ENCODE data around the gene VAMP5. TPM values are rescaled to one million over a fixed set of nuclear protein-coding genes. Genes with fewer than 3 reads are reported as not detected.

The VAMP5 gene
- total and polyA plus RNA-seq, 4 donors = 9.7 to 74.6 (median 40.2) TPM

DNA sequence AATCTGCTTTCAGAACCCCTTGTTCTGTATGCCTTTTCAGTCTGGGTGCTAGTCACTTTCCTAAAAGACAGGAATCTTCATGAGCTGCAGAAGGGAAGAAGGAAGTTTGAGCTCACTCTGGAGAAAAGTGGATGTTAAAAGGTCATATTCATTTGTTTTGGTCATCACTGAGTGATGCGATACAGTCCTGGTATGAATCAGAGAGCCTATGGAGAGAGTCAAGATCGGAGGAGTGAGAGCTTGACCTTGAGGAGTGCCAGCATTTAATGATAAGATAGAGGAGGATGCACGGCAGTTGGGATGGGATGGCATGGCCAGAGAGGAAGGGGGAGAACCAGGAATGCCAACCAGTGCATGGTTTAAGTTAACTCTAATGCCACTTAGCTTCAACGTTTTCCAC is 51.4 kb downstream of the VAMP5 start:
- Histone ChIP-seq H3K36me3 (ENCODE audit: control insufficient read depth in 4 of 4, insufficient read depth in 3 of 4, low read depth in 1 of 4, low read length in 3 of 4) (peaks cover 8 to 70% (median 59%) of the 10 kb centered on the region in 4 donors), H3K27ac (ENCODE audit: low read depth in 1 of 2, low read length in 2 of 2) (no peak overlapping the region), H3K4me3 (ENCODE audit: low read depth in 1 of 3, low read length in 3 of 3) (no peak overlapping the region), H3K27me3 (ENCODE audit: control insufficient read depth in 4 of 4, insufficient read depth in 4 of 4, low read length in 3 of 4) (no peaks in the 10 kb centered on the region), H3K4me1 (ENCODE audit: control insufficient read depth in 4 of 4, insufficient read depth in 4 of 4, low read length in 3 of 4) (no peaks in the 10 kb centered on the region), H3K9me3 (ENCODE audit: control insufficient read depth in 4 of 4, low read length in 3 of 4) (no peaks in the 10 kb centered on the region), H3K9ac (ENCODE audit: low read depth in 1 of 2, low read length in 2 of 2) (no peak overlapping the region)
- no peak for TF ChIP-seq HNF4A (conservative IDR thresholded peaks at IDR 0.05)
- TF ChIP-seq JUND (IDR thresholded peaks at IDR 0.05) = no peak
- TF ChIP-seq EGR1 (IDR thresholded peaks at IDR 0.05; ENCODE audit: low read depth in 2 of 2) = no peak
- TF ChIP-seq FOXA1 (IDR thresholded peaks at IDR 0.05) = no peak
- DNase-seq (ENCODE audit: low spot score) = no peak
- WGBS = 68% methylated on average over 4 of the region's 4 CpGs

DNA sequence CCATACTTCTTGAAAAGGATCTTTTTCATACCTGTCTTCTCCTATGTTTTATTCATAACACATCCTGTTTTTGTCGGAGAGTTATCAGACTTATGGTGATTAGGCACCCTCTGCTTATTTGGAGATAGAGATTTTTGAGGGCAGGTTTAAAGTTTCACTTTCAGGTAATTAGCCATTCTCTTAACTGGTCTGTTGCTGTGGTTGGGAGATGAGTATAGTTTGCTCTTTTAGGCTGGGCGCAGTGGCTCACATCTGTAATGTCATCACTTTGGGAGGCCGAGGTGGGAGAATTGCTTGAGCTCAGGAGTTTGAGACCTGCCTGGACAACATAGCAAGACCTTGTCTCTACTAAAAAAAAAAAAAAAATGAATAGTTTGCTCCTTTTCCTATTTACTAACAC is 58.5 kb downstream of the VAMP5 start:
- 92% methylated on average over 3 of the region's 3 CpGs for WGBS
- TF ChIP-seq HNF4A (conservative IDR thresholded peaks at IDR 0.05) (no peak), SP1 (IDR thresholded peaks at IDR 0.05) (no peak), TAF1 (conservative IDR thresholded peaks at IDR 0.05) (no peak), FOXA2 (IDR thresholded peaks at IDR 0.05) (no peak), HNF4G (IDR thresholded peaks at IDR 0.05) (no peak), EGR1 (IDR thresholded peaks at IDR 0.05; ENCODE audit: low read depth in 2 of 2) (no peak), JUND (IDR thresholded peaks at IDR 0.05) (no peak), NR2F2 (IDR thresholded peaks at IDR 0.05) (no peak), RAD21 (IDR thresholded peaks at IDR 0.05) (no peak)
- TF ChIP-seq, protein P1, sequence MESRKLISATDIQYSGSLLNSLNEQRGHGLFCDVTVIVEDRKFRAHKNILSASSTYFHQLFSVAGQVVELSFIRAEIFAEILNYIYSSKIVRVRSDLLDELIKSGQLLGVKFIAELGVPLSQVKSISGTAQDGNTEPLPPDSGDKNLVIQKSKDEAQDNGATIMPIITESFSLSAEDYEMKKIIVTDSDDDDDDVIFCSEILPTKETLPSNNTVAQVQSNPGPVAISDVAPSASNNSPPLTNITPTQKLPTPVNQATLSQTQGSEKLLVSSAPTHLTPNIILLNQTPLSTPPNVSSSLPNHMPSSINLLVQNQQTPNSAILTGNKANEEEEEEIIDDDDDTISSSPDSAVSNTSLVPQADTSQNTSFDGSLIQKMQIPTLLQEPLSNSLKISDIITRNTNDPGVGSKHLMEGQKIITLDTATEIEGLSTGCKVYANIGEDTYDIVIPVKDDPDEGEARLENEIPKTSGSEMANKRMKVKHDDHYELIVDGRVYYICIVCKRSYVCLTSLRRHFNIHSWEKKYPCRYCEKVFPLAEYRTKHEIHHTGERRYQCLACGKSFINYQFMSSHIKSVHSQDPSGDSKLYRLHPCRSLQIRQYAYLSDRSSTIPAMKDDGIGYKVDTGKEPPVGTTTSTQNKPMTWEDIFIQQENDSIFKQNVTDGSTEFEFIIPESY (IDR thresholded peaks at IDR 0.05) = no peak

More for the DNA sequence above, 58.5 kb downstream of the VAMP5 start:
- no peak overlapping the region for H3K9ac ChIP-seq (ENCODE audit: low read depth in 1 of 2, low read length in 2 of 2)
- no peak for DNase-seq (ENCODE audit: low spot score)
- H3K9me3 ChIP-seq (ENCODE audit: control insufficient read depth in 4 of 4, low read length in 3 of 4) = no peaks in the 10 kb centered on the region
- no peak overlapping the region for H3K4me3 ChIP-seq (ENCODE audit: low read depth in 1 of 3, low read length in 3 of 3)
- no peaks in the 10 kb centered on the region for H3K27me3 ChIP-seq (ENCODE audit: control insufficient read depth in 4 of 4, insufficient read depth in 4 of 4, low read length in 3 of 4)
- H3K4me1 ChIP-seq (ENCODE audit: control insufficient read depth in 4 of 4, insufficient read depth in 4 of 4, low read length in 3 of 4) = no peaks in the 10 kb centered on the region
- no peak overlapping the region for H3K27ac ChIP-seq (ENCODE audit: low read depth in 1 of 2, low read length in 2 of 2)
- peaks cover 17 to 80% (median 66%) of the 10 kb centered on the region in 4 donors for H3K36me3 ChIP-seq (ENCODE audit: control insufficient read depth in 4 of 4, insufficient read depth in 3 of 4, low read depth in 1 of 4, low read length in 3 of 4)

Small RNAs within 50 kb of the gene (small RNA-seq; reads per million reads assigned to genes)
- not detected for gene RN7SL126P

Other genes with a start within 250 kb of the VAMP5 start
- 100 to 1,000 TPM in 1 of 2 donors, 10 to 100 TPM in 1; 58.5 to 101 TPM for gene RETSAT, start 229.9 kb upstream of the VAMP5 start, total RNA-seq
- gene RETSAT, start 229.9 kb upstream of the VAMP5 start, polyA plus RNA-seq = 10 to 100 TPM; 22.8 to 82.9 TPM
- 10 to 100 TPM in 1 of 2 donors, 1 to 10 TPM in 1; 5.5 to 15.8 TPM for gene ELMOD3, start 229.7 kb upstream of the VAMP5 start, total RNA-seq
- gene ELMOD3, start 229.7 kb upstream of the VAMP5 start, polyA plus RNA-seq = 1 to 10 TPM; 6.3 to 9.7 TPM
- gene CAPG, start 174.1 kb upstream of the VAMP5 start, total RNA-seq = 10 to 100 TPM in 1 of 2 donors, 1 to 10 TPM in 1; 4.1 to 19.3 TPM
- gene CAPG, start 174.1 kb upstream of the VAMP5 start, polyA plus RNA-seq = 1 to 10 TPM; 2.7 to 6.3 TPM
- under 1 TPM in 1 of 2 donors, not detected in 1; 0.92 TPM for gene SH2D6, start 165.7 kb upstream of the VAMP5 start, total RNA-seq
- gene SH2D6, start 165.7 kb upstream of the VAMP5 start, polyA plus RNA-seq = under 1 TPM; 0.28 to 0.39 TPM
- gene MAT2A, start 45.3 kb upstream of the VAMP5 start, total RNA-seq = 100 to 1,000 TPM in 1 of 2 donors, 10 to 100 TPM in 1; 60.5 to 104 TPM
- gene MAT2A, start 45.3 kb upstream of the VAMP5 start, polyA plus RNA-seq = 10 to 100 TPM; 48.3 to 99.3 TPM
- 100 to 1,000 TPM in 1 of 2 donors, 10 to 100 TPM in 1; 77.5 to 189 TPM for gene GGCX, start 22.9 kb upstream of the VAMP5 start, total RNA-seq
- 100 to 1,000 TPM in 1 of 2 donors, 10 to 100 TPM in 1; 67.3 to 103 TPM for gene GGCX, start 22.9 kb upstream of the VAMP5 start, polyA plus RNA-seq
- gene VAMP8, start 6.8 kb upstream of the VAMP5 start, total RNA-seq = 10 to 100 TPM; 29.2 to 50.8 TPM
- gene VAMP8, start 6.8 kb upstream of the VAMP5 start, polyA plus RNA-seq = 100 to 1,000 TPM; 108 to 140 TPM
- 100 to 1,000 TPM; 101 to 108 TPM for gene RNF181, start 11.3 kb downstream of the VAMP5 start, total RNA-seq
- 100 to 1,000 TPM; 120 to 195 TPM for gene RNF181, start 11.3 kb downstream of the VAMP5 start, polyA plus RNA-seq
- 10 to 100 TPM; 13.1 to 18.5 TPM for gene TMEM150A, start 18.3 kb downstream of the VAMP5 start, total RNA-seq
- gene TMEM150A, start 18.3 kb downstream of the VAMP5 start, polyA plus RNA-seq = 10 to 100 TPM; 30.7 to 32.5 TPM
- 10 to 100 TPM in 1 of 2 donors, 1 to 10 TPM in 1; 7.6 to 13.4 TPM for gene C2orf68, start 27.6 kb downstream of the VAMP5 start, total RNA-seq
- 10 to 100 TPM in 1 of 2 donors, 1 to 10 TPM in 1; 9.8 to 20.9 TPM for gene C2orf68, start 27.6 kb downstream of the VAMP5 start, polyA plus RNA-seq
- 10 to 100 TPM; 20.8 to 30.5 TPM for gene USP39, start 31.8 kb downstream of the VAMP5 start, total RNA-seq
- gene USP39, start 31.8 kb downstream of the VAMP5 start, polyA plus RNA-seq = 10 to 100 TPM; 14.9 to 17.7 TPM
- gene SFTPB, start 83.8 kb downstream of the VAMP5 start, total RNA-seq = not detected
- not detected for gene SFTPB, start 83.8 kb downstream of the VAMP5 start, polyA plus RNA-seq
- under 1 TPM in 1 of 2 donors, not detected in 1; 0.75 TPM for gene GNLY, start 109.9 kb downstream of the VAMP5 start, total RNA-seq
- gene GNLY, start 109.9 kb downstream of the VAMP5 start, polyA plus RNA-seq = 1 to 10 TPM; 1.3 to 4.8 TPM
- 10 to 100 TPM in 1 of 2 donors, under 1 TPM in 1; 0.33 to 37.7 TPM for gene ATOH8, start 169.6 kb downstream of the VAMP5 start, total RNA-seq
- gene ATOH8, start 169.6 kb downstream of the VAMP5 start, polyA plus RNA-seq = 10 to 100 TPM; 20.4 to 33.2 TPM